ENCODE data around the gene AGR3.
A peak's percentile ranks its signal among the peaks of the same experiment; 100 is the strongest.
"Not testable (repeated sequence)": the region's sequence is repeated elsewhere in the genome, so short reads cannot be mapped to it uniquely, and the experiment has no call there.

Gene AGR3

GRCh38 chr7:16891338-16891737 is 9.6 kb upstream of the AGR3 start:
- peak; percentile 69 for DNase-seq

- DNase-seq, result no peak
Observed at GRCh38 chr7:16889851-16890415, 8.2 kb upstream of the AGR3 start.

DNA sequence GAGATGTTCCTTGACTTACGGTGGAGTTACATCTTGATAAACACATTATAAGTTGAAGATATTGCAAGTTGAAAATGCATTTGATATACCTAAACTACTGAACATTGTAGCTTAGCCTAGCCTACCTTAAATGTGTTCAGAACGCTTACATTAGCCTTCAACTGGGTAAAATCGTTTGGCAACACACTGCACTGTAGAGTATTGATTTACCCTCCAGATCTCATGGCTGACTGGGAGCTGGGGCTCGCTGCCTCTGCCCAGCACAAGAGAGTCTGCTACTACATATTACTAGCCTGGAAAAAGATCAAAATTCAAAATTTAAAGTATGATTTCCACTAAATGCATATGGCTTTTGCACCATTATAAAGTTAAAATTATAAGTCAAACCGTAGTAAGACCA is 7.5 kb upstream of the AGR3 start:
- DNase-seq, result no peak

DNA sequence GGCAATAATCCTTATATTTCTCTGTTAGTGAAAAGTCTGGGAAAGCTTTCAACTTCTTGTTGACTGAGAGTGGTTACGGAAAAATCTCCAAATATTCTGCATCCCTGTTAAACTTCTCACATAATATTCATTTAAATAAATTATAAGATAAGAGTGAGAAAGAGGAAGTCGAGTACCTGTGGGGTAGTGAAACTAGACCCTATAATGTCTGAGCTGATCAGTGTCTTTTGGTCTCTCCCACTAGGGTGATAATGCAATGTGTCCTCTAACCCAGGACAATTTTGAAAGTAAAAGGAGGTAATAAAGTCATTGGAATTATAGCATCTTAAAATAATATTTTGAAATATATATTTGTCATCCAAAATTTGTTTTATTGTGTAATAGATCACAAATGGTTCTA is 2.1 kb upstream of the AGR3 start:
- no peak for DNase-seq

- DNase-seq, result no peak
Observed at GRCh38 chr7:16880554-16880953, 1.2 kb downstream of the AGR3 start.

- DNase-seq, result no peak
Observed at GRCh38 chr7:16879181-16879580, 2.6 kb downstream of the AGR3 start.

GRCh38 chr7:16875861-16876260 is 5.9 kb downstream of the AGR3 start:
- no peak for DNase-seq

DNA sequence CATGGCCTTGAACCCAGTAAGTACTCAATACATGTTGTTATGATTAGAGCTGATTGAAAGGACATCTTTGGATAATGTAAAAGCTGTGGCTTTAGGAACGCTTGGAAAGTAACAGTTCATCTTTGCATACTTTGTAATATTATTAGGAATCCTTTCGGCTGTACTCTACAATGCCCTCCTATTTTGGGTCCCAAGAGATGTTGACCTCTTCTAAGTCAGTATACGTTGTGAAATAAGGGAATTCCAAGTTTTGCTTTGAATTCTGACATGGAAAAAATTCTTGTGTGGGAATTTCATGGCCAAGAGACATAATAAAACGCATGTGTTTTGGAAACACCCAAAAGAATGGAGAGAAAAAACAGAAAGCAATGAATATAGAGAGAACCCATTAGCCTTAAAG is 7.7 kb downstream of the AGR3 start:
- no peak for DNase-seq

DNA sequence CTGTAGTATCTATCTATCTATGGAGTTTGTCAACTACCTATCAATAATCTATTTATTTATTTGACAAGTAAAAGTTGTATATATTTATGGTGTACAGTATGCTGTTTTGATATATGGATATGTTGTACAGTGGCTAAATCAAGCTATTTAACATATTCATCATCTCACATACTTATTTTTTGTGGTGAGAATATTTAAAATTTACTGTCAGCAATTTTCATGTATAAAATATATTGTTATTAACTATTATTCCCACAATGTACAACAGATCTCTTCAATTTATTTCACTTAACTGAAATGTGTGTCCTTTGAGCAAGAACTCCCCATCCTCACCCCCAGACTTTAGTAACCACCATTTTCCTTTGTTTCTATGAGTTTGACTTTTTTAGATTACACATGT is 14.5 kb downstream of the AGR3 start:
- no peak for DNase-seq

- not testable (repeated sequence) for DNase-seq
Observed at GRCh38 chr7:16853189-16853588, 28.6 kb downstream of the AGR3 start.

DNA sequence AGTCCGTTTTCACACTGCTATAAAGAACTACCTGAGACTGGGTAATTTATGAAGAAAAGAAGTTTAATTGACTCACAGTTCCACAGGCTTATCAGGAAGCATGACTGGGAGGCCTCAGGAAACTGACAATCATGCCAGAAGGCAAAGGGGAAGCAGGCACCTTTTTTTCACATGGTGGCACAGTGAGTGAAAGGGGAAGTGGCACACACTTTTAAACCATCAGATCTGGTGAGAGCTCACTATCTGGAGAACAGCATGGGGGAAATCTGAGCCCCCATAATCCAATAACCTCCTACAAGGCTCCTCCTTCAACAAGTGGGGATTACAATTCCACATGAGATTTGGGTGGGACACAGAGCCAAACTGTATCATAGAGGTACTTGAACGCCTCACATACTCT is 30.0 kb downstream of the AGR3 start:
- DNase-seq, result peak; percentile 80

DNA sequence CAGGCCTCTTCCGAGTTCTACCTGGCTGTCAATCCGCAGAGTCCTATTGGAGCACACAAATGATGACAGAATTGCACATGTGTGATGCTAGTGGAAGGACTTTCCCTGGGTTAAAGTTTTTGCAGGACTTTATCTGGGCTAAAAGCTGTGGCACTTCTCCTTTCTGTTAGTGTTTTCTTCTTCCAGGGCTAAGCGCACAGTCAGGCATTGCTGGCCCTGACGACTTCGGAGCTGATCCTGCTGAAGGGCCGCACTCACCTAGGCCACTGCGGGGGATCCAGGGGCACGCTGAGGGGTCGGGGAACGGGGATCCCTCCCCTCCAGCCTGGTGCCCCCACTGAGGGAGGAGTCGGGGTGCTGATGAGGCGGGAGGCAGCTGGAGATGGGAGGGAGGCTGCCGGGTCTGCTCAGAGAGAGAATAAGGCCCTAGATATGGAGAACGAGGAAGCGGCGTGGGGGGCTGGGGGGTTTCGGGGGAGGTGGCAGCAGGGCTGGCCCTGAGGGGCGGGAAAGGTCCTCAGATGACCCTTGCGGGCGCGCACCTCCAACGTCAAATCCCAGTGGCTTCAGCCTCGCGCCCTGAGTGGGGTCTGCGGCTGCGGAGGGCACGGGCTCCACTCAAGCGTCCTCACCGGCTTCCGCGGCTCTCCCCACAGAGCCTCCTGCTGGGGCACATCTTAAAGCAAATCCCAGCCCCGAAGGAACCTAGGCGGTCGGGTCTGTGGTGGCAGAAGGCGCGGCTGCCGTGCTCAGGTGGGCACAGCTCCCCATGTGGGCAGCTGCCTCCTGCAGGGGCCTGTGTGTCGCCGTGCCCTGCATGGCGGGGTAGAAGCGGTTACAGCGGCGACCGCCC is 30.9 kb downstream of the AGR3 start:
- peak; percentile 23 for DNase-seq

- DNase-seq, result peak; percentile 46
Observed at GRCh38 chr7:16849296-16850148, 32.3 kb downstream of the AGR3 start.

GRCh38 chr7:16847381-16847860 is 34.4 kb downstream of the AGR3 start:
- peak; percentile 49 for DNase-seq

- no peak for DNase-seq
Observed at GRCh38 chr7:16846601-16847165, 35.1 kb downstream of the AGR3 start.

- no peak for DNase-seq
Observed at GRCh38 chr7:16845746-16846145, 36.0 kb downstream of the AGR3 start.

GRCh38 chr7:16841681-16842080 is 40.1 kb downstream of the AGR3 start:
- no peak for DNase-seq

DNA sequence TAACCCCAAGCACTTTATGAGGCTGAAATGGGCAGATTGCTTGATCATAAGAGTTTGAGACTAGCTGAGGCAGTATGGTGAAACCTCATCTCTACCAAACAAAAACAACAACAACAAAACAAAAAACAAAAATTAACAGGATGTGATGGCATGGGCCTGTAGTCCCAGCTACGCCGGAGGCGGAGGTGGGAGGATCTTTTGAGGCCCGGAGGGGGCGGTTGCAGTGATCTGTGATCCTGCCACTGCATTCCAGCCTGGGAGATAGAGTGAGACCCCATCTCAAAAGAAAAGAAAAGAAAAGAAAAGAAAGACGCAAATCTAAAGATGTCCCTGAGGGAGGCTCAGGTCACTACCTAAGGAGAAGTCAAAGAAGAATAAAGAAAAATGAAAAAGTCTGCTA is 41.7 kb downstream of the AGR3 start:
- DNase-seq, result no peak

GRCh38 chr7:16839646-16840045 is 42.1 kb downstream of the AGR3 start:
- DNase-seq, result no peak

- DNase-seq, result no peak
Observed at GRCh38 chr7:16838891-16839290, 42.9 kb downstream of the AGR3 start.

DNA sequence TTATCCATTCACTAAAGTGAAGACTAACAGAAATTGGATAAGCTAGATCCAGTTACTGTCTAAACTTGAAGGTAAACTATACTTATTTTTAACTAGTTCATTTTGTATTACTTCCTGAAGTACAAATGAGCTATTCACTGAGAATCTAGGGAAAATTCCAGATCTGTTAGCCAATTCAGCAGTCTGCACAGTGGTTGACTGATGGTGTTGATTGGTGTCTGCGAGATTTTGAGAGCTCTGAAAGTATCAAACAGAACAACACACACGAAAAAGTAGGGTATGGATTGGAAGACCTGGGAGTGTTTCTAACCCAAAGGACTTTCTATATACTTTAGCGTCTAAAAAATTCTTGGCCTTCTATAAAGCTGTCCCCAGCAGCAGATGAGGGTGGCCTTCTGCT is 43.4 kb downstream of the AGR3 start:
- no peak for DNase-seq

- DNase-seq, result no peak
Observed at GRCh38 chr7:16836481-16836880, 45.3 kb downstream of the AGR3 start.

DNA sequence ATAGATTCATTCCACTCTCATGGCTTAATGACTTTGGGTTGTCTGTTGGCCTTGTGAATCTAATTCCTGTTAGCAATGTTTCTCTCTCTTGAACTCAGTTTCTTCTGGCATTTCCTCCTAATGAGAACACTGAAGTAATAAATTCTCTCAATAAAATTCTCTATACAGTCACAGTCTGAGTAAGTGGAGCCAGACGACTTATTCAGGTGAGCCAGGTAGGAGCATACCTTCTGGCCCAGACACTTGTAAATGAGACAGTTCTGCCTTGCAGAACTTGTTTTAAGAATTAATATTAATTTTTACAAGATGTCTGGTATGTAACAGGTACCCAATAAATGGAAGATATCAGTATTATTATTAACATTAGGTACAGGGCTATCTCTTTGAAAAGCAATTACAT is 48.4 kb downstream of the AGR3 start:
- no peak for DNase-seq

Data from hematopoietic multipotent progenitor cell treated with erythropoietin and hydrocortisone succinate and interleukin-3 and kit ligand, for 4 days (in vitro differentiated cells).